Suprapubic skin (tissue), 4 donors: ENCODE data around the gene PLIN1. TPM values are rescaled to one million over a fixed set of nuclear protein-coding genes. Genes with fewer than 3 reads are reported as not detected.

ENCODE experiments used
- DNase-seq, 2 donors: peaks; one replicate each; pipeline ENCODE4 v3.0.0-alpha.2; 2019; ENCODE audit warnings: low spot score in 2 of 2
- H3K27ac ChIP-seq: fragments of 200-600 bp; sonication (generic); one replicate; pipeline ENCODE4 v1.5.1; 2019
- H3K27me3 ChIP-seq: fragments of 200-600 bp; sonication (generic); one replicate; pipeline ENCODE4 v1.5.1; 2019
- H3K36me3 ChIP-seq: fragments of 200-600 bp; sonication (generic); one replicate; pipeline ENCODE4 v1.5.1; 2019
- H3K4me1 ChIP-seq: fragments of 200-600 bp; sonication (generic); one replicate; pipeline ENCODE4 v1.5.1; 2019
- H3K4me3 ChIP-seq: fragments of 200-600 bp; sonication (generic); one replicate; pipeline ENCODE4 v1.5.1; 2019; ENCODE audit warnings: mild to moderate bottlenecking
- H3K9me3 ChIP-seq: fragments of 200-600 bp; sonication (generic); one replicate; pipeline ENCODE4 v1.5.1; 2019
- CTCF ChIP-seq, 2 donors: fragments of 200-600 bp in 1 of 2; fragments of 450-650 bp in 1 of 2; sonication (generic) in 1 of 2; IDR thresholded peaks; one replicate each; pipeline ENCODE4 v1.5.1; 2016 to 2019; ENCODE audit warnings: antibody characterized with exemption in 2 of 2, mild to moderate bottlenecking in 1 of 2, moderate library complexity in 1 of 2
- EP300 ChIP-seq: sonication (generic); formaldehyde crosslinking; IDR thresholded peaks from one replicate; pipeline ENCODE4 v1.6.1; 2017; ENCODE audit warnings: antibody characterized with exemption
- POLR2A ChIP-seq, 2 donors: fragments of 450-650 bp; IDR thresholded peaks; one replicate each; pipeline ENCODE4 v1.6.1; 2017; ENCODE audit warnings: antibody characterized with exemption in 2 of 2, mild to moderate bottlenecking in 2 of 2, moderate library complexity in 2 of 2
- POLR2AphosphoS5 ChIP-seq, 3 donors: sonication (generic); formaldehyde crosslinking; IDR thresholded peaks; one replicate each; pipeline ENCODE4 v1.6.1; 2017; ENCODE audit warnings: antibody characterized with exemption in 3 of 3
- WGBS: methylation state at CpG from one replicate; pipeline ENCODE4 v1.1.5; 2018; 5-methylcytosine and 5-hydroxymethylcytosine counted together
- total RNA-seq, 4 donors: library from RNA; depleted of rRNA; stranded (reverse); fragments of >200 nt; gene quantifications; one replicate each; pipeline ENCODE4 v1.1.0, GENCODE V29; 2016

PLIN1 gene
- total RNA-seq, 4 donors from 2014 or later = 17.7 to 52.4 (median 35.9) TPM

GRCh38 chr15:89625716-89626115 is 53.5 kb downstream of the PLIN1 start:
- peaks cover 32% of the 10 kb centered on the region for H3K36me3 ChIP-seq
- TF ChIP-seq EP300 (no peak), POLR2AphosphoS5 (IDR thresholded peaks at IDR 0.05) (no peak), CTCF (IDR thresholded peaks at IDR 0.05) (no peak), POLR2A (IDR thresholded peaks at IDR 0.05) (no peak)
- H3K4me3 ChIP-seq = no peak overlapping the region
- H3K27me3 ChIP-seq = no peaks in the 10 kb centered on the region
- no peak overlapping the region for H3K27ac ChIP-seq
- no peaks in the 10 kb centered on the region for H3K9me3 ChIP-seq
- WGBS = 96% methylated on average over 5 of the region's 9 CpGs
- H3K4me1 ChIP-seq = no peaks in the 10 kb centered on the region
- no peak for DNase-seq

GRCh38 chr15:89623165-89623564 is 56.0 kb downstream of the PLIN1 start:
- no peak for TF ChIP-seq POLR2A (IDR thresholded peaks at IDR 0.05)
- no peak for TF ChIP-seq EP300
- no peak for TF ChIP-seq POLR2AphosphoS5 (IDR thresholded peaks at IDR 0.05)
- no peak for TF ChIP-seq CTCF (IDR thresholded peaks at IDR 0.05)
- Histone ChIP-seq H3K27me3 (no peaks in the 10 kb centered on the region), H3K4me1 (no peaks in the 10 kb centered on the region), H3K36me3 (peaks cover 12% of the 10 kb centered on the region), H3K4me3 (no peak overlapping the region), H3K27ac (no peak overlapping the region), H3K9me3 (no peaks in the 10 kb centered on the region)
- DNase-seq = no peak
- WGBS = 50% methylated on average over 1 of the region's 1 CpG

GRCh38 chr15:89621547-89621946 is 57.6 kb downstream of the PLIN1 start:
- TF ChIP-seq EP300 (no peak), CTCF (IDR thresholded peaks at IDR 0.05) (no peak), POLR2AphosphoS5 (IDR thresholded peaks at IDR 0.05) (no peak), POLR2A (IDR thresholded peaks at IDR 0.05) (no peak)
- H3K4me1 ChIP-seq = no peaks in the 10 kb centered on the region
- H3K9me3 ChIP-seq = no peaks in the 10 kb centered on the region
- 76% methylated on average over 4 of the region's 4 CpGs for WGBS
- no peak overlapping the region for H3K27ac ChIP-seq
- no peaks in the 10 kb centered on the region for H3K27me3 ChIP-seq
- DNase-seq = no peak
- H3K4me3 ChIP-seq = no peak overlapping the region
- peaks cover 3% of the 10 kb centered on the region for H3K36me3 ChIP-seq

- DNase-seq = no peak
- TF ChIP-seq EP300 (no peak), POLR2AphosphoS5 (IDR thresholded peaks at IDR 0.05) (no peak), CTCF (IDR thresholded peaks at IDR 0.05) (no peak), POLR2A (IDR thresholded peaks at IDR 0.05) (no peak)
- Histone ChIP-seq H3K27me3 (no peaks in the 10 kb centered on the region), H3K36me3 (no peaks in the 10 kb centered on the region), H3K27ac (no peak overlapping the region), H3K9me3 (no peaks in the 10 kb centered on the region), H3K4me3 (no peak overlapping the region), H3K4me1 (no peaks in the 10 kb centered on the region)
- WGBS = 98% methylated on average over 4 of the region's 4 CpGs
Observed at GRCh38 chr15:89616228-89616627, 62.9 kb downstream of the PLIN1 start.

- 95% methylated on average over 1 of the region's 1 CpG for WGBS
- H3K36me3 ChIP-seq = no peaks in the 10 kb centered on the region
- TF ChIP-seq EP300 (no peak), CTCF (IDR thresholded peaks at IDR 0.05) (no peak), POLR2AphosphoS5 (IDR thresholded peaks at IDR 0.05) (no peak), POLR2A (IDR thresholded peaks at IDR 0.05) (no peak)
- no peaks in the 10 kb centered on the region for H3K9me3 ChIP-seq
- H3K27me3 ChIP-seq = no peaks in the 10 kb centered on the region
- H3K27ac ChIP-seq = no peak overlapping the region
- no peaks in the 10 kb centered on the region for H3K4me1 ChIP-seq
- DNase-seq = no peak
- H3K4me3 ChIP-seq = no peak overlapping the region
Observed at GRCh38 chr15:89615135-89615534, 64.0 kb downstream of the PLIN1 start.

Other genes starting within 250 kb of the PLIN1 start
- 10 to 100 TPM; 18.6 to 24.2 (median 20.8) TPM for gene RHCG, start 182.8 kb downstream of the PLIN1 start, total RNA-seq
- 1 to 10 TPM in 2 of 4 donors, under 1 TPM in 2; 0.76 to 1.5 (median 0.99) TPM for gene TICRR, start 103.9 kb downstream of the PLIN1 start, total RNA-seq
- 1 to 10 TPM in 3 of 4 donors, under 1 TPM in 1; 0.79 to 1.9 (median 1.8) TPM for gene KIF7, start 23.9 kb downstream of the PLIN1 start, total RNA-seq
- gene PEX11A, start 11.4 kb upstream of the PLIN1 start, total RNA-seq = 10 to 100 TPM in 2 of 4 donors, 1 to 10 TPM in 2; 7.9 to 16.9 (median 10.6) TPM
- gene WDR93, start 11.4 kb upstream of the PLIN1 start, total RNA-seq = under 1 TPM in 1 of 4 donors, not detected in 3; 0.31 TPM
- 1 to 10 TPM in 2 of 4 donors, under 1 TPM in 2; 0.49 to 1.9 (median 0.89) TPM for gene MESP1, start 71.9 kb upstream of the PLIN1 start, total RNA-seq
- gene MESP2, start 97.0 kb upstream of the PLIN1 start, total RNA-seq = 1 to 10 TPM in 1 of 4 donors, not detected in 3; 1.1 TPM
- 10 to 100 TPM; 14.2 to 25.1 (median 19.0) TPM for gene ANPEP, start 135.5 kb upstream of the PLIN1 start, total RNA-seq
- gene AP3S2, start 214.6 kb upstream of the PLIN1 start, total RNA-seq = 10 to 100 TPM; 15.5 to 70.4 (median 28.4) TPM
- gene ARPIN, start 233.6 kb upstream of the PLIN1 start, total RNA-seq = 10 to 100 TPM; 12.0 to 24.8 (median 16.6) TPM